Right lobe of liver (tissue), 4 donors: ENCODE measurements around the gene OR2T35.

Source experiments
- CTCF ChIP-seq, 4 donors: fragments of 200-600 bp in 3 of 4; fragments of 450-650 bp in 1 of 4; IDR thresholded peaks; one replicate each; pipeline versions ENCODE4 v1.5.1 to v1.8.0; 2016 to 2022; ENCODE audit warnings: antibody characterized with exemption in 4 of 4, mild to moderate bottlenecking in 2 of 4
- POLR2A ChIP-seq: fragments of 450-650 bp; IDR thresholded peaks from one replicate; pipeline ENCODE4 v1.6.1; 2017; ENCODE audit warnings: antibody characterized with exemption, mild to moderate bottlenecking
- donor health status: DM: no; HTN: no; CAD: no.
- donor health status: DM: no; HTN: no; CAD: no.
- donor health status: DM: no; HTN: yes; CAD: no.

- TF ChIP-seq POLR2A: no peak
- TF ChIP-seq CTCF (IDR thresholded peaks at IDR 0.05): no peak
Observed at GRCh38 chr1:248621770-248622169, 23.3 kb downstream of the OR2T35 start.
